Neural progenitor cell (in vitro differentiated cells): ENCODE data around the gene JOSD2. TPM values are rescaled to one million over a fixed set of nuclear protein-coding genes. Genes with fewer than 3 reads are reported as not detected.

Experiments
- DNase-seq: peaks from one replicate; pipeline ENCODE4 v3.0.0-alpha.2; 2016; ENCODE audit warnings: low spot score
- H2AFZ ChIP-seq: fragments of 200-600 bp; sonication (generic); replicated peaks from 2 replicates; pipeline ENCODE4 v1.6.1; 2016; ENCODE audit warnings: antibody characterized with exemption
- H3F3A ChIP-seq: fragments of 200-600 bp; sonication (generic); 2 replicates; pipeline ENCODE4 v1.6.1; 2016; ENCODE audit warnings: antibody characterized with exemption, low read depth
- H3K27ac ChIP-seq: fragments of 200-600 bp; sonication (generic); 2 replicates; pipeline ENCODE4 v1.5.1; 2016; ENCODE audit warnings: mild to moderate bottlenecking
- H3K27me3 ChIP-seq: fragments of 200-600 bp; sonication (generic); 2 replicates; pipeline ENCODE4 v1.6.1; 2016; ENCODE audit warnings: mild to moderate bottlenecking, moderate library complexity
- H3K36me3 ChIP-seq: fragments of 200-600 bp; sonication (generic); 2 replicates; pipeline ENCODE4 v1.5.1; 2016
- H3K4me1 ChIP-seq: fragments of 200-600 bp; sonication (generic); 2 replicates; pipeline ENCODE4 v1.6.1; 2016; ENCODE audit warnings: mixed run types
- H3K4me2 ChIP-seq: fragments of 200-600 bp; sonication (generic); 2 replicates; pipeline ENCODE4 v1.6.1; 2016
- H3K4me3 ChIP-seq: fragments of 200-600 bp; sonication (generic); 2 replicates; pipeline ENCODE4 v1.5.1; 2016
- H3K79me2 ChIP-seq: fragments of 200-600 bp; sonication (generic); 2 replicates; pipeline ENCODE4 v1.6.1; 2016; ENCODE audit warnings: low read depth
- H3K9ac ChIP-seq: fragments of 200-600 bp; sonication (generic); 2 replicates; pipeline ENCODE4 v1.6.1; 2016
- H3K9me3 ChIP-seq: fragments of 200-600 bp; sonication (generic); 2 replicates; pipeline ENCODE4 v1.5.1; 2016; ENCODE audit warnings: low read depth
- H4K20me1 ChIP-seq: fragments of 200-600 bp; sonication (generic); 2 replicates; pipeline ENCODE4 v1.6.1; 2016; ENCODE audit warnings: low read depth
- H3K27ac Mint-ChIP-seq: 3 replicates; pipeline ENCODE4 v1.8.0; 2021; ENCODE audit warnings: mixed read lengths
- H3K27me3 Mint-ChIP-seq: 2 replicates; pipeline ENCODE4 v1.8.0; 2022; ENCODE audit warnings: low read depth, mild to moderate bottlenecking, inconsistent platforms, moderate library complexity, mixed read lengths; ENCODE audit not compliant: insufficient read depth
- H3K36me3 Mint-ChIP-seq: 3 replicates; pipeline ENCODE4 v1.8.0; 2021; ENCODE audit warnings: mixed read lengths
- H3K4me1 Mint-ChIP-seq: 3 replicates; pipeline ENCODE4 v1.8.0; 2021; ENCODE audit warnings: mixed read lengths
- H3K4me3 Mint-ChIP-seq: 3 replicates; pipeline ENCODE4 v1.8.0; 2021; ENCODE audit warnings: mild to moderate bottlenecking, moderate library complexity, mixed read lengths
- H3K9me3 Mint-ChIP-seq: 3 replicates; pipeline ENCODE4 v1.8.0; 2020; ENCODE audit warnings: mixed read lengths
- EZH2 ChIP-seq: fragments of 200-600 bp; sonication (generic); IDR thresholded peaks from 2 replicates; pipeline ENCODE4 v1.6.1; 2017; ENCODE audit warnings: antibody characterized with exemption, mild to moderate bottlenecking, moderate library complexity
- EZH2phosphoT487 ChIP-seq: fragments of 200-600 bp; sonication (generic); IDR thresholded peaks from 2 replicates; pipeline ENCODE4 v1.6.1; 2017; ENCODE audit warnings: antibody characterized with exemption
- total RNA-seq: library from RNA; depleted of rRNA; stranded (reverse); fragments of >200 nt; gene quantifications from 2 replicates; pipeline ENCODE4 v1.2.3, GENCODE V29; 2015; ENCODE audit warnings: low replicate concordance
- TF ChIP-seq, protein P1 (sequence below): fragments of 200-600 bp; sonication (generic); IDR thresholded peaks from 2 replicates; pipeline ENCODE4 v1.5.1; 2017; ENCODE audit warnings: antibody characterized with exemption, mild to moderate bottlenecking

Gene JOSD2
- total RNA-seq, 1 donor from 2014 or later: 1.7 TPM

DNA sequence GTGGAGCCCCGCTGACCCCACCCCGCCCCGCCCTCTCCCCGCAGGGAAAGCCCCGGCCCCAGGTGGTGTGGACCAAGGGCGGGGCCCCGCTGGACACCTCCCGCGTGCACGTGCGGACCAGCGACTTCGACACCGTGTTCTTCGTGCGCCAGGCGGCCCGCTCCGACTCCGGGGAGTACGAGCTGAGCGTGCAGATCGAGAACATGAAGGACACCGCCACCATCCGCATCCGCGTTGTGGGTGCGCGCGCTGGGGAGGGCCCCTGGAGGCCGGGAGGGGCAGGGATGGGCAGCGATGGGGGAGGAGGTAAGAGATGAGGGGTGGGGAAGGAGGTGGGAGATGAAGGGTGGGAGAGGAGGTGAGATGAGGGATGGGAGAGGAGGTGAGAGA, 51.9 kb downstream of the JOSD2 start:
- H3K36me3 Mint-ChIP-seq: no peaks in the 10 kb centered on the region
- H3K4me3 ChIP-seq: no peak overlapping the region
- H3K4me1 ChIP-seq: no peaks in the 10 kb centered on the region
- H3K27ac Mint-ChIP-seq: no peak overlapping the region
- no peak overlapping the region for H2AFZ ChIP-seq
- no peak overlapping the region for H3K4me3 Mint-ChIP-seq
- no peak overlapping the region for H3K9ac ChIP-seq
- no peak for DNase-seq
- H3K9me3 Mint-ChIP-seq: peaks cover 7% of the 10 kb centered on the region
- H3K27me3 ChIP-seq: no peaks in the 10 kb centered on the region
- peaks cover 3% of the 10 kb centered on the region for H3F3A ChIP-seq
- H3K36me3 ChIP-seq: no peaks in the 10 kb centered on the region
- no peaks in the 10 kb centered on the region for H3K79me2 ChIP-seq
- peaks cover 8% of the 10 kb centered on the region for H3K27me3 Mint-ChIP-seq
- no peak overlapping the region for H3K4me2 ChIP-seq
- peaks cover 12% of the 10 kb centered on the region for H3K4me1 Mint-ChIP-seq
- no peaks in the 10 kb centered on the region for H4K20me1 ChIP-seq
- TF ChIP-seq EZH2phosphoT487: no peak
- TF ChIP-seq, protein P1, sequence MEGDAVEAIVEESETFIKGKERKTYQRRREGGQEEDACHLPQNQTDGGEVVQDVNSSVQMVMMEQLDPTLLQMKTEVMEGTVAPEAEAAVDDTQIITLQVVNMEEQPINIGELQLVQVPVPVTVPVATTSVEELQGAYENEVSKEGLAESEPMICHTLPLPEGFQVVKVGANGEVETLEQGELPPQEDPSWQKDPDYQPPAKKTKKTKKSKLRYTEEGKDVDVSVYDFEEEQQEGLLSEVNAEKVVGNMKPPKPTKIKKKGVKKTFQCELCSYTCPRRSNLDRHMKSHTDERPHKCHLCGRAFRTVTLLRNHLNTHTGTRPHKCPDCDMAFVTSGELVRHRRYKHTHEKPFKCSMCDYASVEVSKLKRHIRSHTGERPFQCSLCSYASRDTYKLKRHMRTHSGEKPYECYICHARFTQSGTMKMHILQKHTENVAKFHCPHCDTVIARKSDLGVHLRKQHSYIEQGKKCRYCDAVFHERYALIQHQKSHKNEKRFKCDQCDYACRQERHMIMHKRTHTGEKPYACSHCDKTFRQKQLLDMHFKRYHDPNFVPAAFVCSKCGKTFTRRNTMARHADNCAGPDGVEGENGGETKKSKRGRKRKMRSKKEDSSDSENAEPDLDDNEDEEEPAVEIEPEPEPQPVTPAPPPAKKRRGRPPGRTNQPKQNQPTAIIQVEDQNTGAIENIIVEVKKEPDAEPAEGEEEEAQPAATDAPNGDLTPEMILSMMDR: no peak
- no peak for TF ChIP-seq EZH2
- H3K27ac ChIP-seq: no peak overlapping the region
- no peaks in the 10 kb centered on the region for H3K9me3 ChIP-seq

DNA sequence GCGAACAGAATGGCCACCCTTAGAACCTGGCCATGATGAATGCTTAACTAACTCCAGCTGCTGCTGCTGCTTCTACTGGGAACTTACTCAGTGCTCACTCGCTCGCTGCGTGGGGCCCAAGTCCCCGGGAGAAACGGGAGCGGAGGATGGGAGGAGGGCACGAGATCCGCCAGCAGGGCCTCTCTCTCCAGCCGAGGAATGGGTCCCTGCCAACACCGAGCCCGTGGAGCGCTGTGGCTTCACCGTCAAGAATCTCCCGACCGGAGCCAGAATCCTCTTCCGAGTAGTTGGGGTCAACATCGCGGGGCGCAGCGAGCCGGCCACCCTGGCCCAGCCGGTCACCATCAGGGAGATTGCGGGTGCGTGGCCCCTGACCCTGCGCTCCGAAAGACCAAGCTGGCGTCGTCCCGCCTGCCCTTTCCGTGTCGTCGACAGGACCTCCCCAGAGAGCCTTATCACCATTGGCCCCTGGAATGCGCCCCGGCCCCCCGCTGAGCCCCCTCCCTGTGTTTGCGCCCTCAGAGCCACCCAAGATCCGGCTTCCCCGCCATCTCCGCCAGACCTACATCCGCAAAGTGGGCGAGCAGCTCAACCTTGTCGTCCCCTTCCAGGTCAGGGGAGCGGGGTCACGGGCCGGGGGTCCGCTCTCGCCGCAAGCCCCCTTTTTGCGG, 52.5 kb downstream of the JOSD2 start:
- no peaks in the 10 kb centered on the region for H3K4me1 ChIP-seq
- no peaks in the 10 kb centered on the region for H4K20me1 ChIP-seq
- DNase-seq: no peak

DNA sequence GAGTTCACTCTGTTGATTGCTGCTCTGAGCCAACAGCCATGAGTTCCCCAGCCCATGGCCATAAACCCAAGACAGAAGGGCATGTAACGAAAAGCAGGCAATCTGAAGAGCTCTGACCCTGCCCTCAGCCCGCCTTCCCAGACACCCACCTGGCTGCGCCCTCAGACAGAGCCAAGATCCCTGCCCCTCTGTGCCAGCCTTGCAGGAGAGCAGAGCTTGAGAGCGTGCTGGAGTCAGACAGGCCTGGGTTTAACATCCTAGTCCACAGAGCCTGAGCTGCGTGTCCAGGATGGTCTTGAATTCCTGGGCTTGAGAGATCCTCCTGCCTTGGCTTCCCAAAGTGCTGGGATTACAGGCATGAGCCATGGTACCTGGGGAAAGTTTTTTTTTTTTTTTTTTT, 53.7 kb downstream of the JOSD2 start:
- Mint-ChIP-seq H3K4me1 (peaks cover 12% of the 10 kb centered on the region), H3K27ac (no peak overlapping the region), H3K36me3 (no peaks in the 10 kb centered on the region), H3K9me3 (peaks cover 9% of the 10 kb centered on the region), H3K4me3 (no peak overlapping the region), H3K27me3 (peaks cover 6% of the 10 kb centered on the region)
- Histone ChIP-seq H3F3A (peaks cover 3% of the 10 kb centered on the region), H2AFZ (no peak overlapping the region), H4K20me1 (no peaks in the 10 kb centered on the region), H3K4me2 (no peak overlapping the region), H3K9me3 (no peaks in the 10 kb centered on the region), H3K36me3 (no peaks in the 10 kb centered on the region), H3K27ac (no peak overlapping the region), H3K4me3 (no peak overlapping the region), H3K27me3 (no peaks in the 10 kb centered on the region), H3K9ac (no peak overlapping the region), H3K4me1 (no peaks in the 10 kb centered on the region), H3K79me2 (no peaks in the 10 kb centered on the region)
- no peak for DNase-seq
- TF ChIP-seq, protein P1: no peak
- no peak for TF ChIP-seq EZH2
- TF ChIP-seq EZH2phosphoT487: no peak

More for the DNA sequence above, 52.5 kb downstream of the JOSD2 start:
- H2AFZ ChIP-seq: no peak overlapping the region
- no peak overlapping the region for H3K9ac ChIP-seq
- Mint-ChIP-seq H3K27me3 (peaks cover 8% of the 10 kb centered on the region), H3K27ac (no peak overlapping the region), H3K36me3 (no peaks in the 10 kb centered on the region), H3K9me3 (peaks cover 9% of the 10 kb centered on the region), H3K4me3 (no peak overlapping the region), H3K4me1 (peaks cover 12% of the 10 kb centered on the region)
- no peak overlapping the region for H3K27ac ChIP-seq
- TF ChIP-seq, protein P1: no peak
- no peak for TF ChIP-seq EZH2phosphoT487
- no peak for TF ChIP-seq EZH2
- no peaks in the 10 kb centered on the region for H3K9me3 ChIP-seq
- H3K27me3 ChIP-seq: no peaks in the 10 kb centered on the region
- H3K4me2 ChIP-seq: no peak overlapping the region
- peaks cover 3% of the 10 kb centered on the region for H3F3A ChIP-seq
- H3K4me3 ChIP-seq: no peak overlapping the region
- no peaks in the 10 kb centered on the region for H3K79me2 ChIP-seq
- H3K36me3 ChIP-seq: no peaks in the 10 kb centered on the region

Other genes starting within 250 kb of the JOSD2 start
- 0.41 and 1.2 TPM in 2 replicates for gene KCNC3, start 181.8 kb downstream of the JOSD2 start, total RNA-seq
- 0.11 and 2.3 TPM in 2 replicates for gene NAPSA, start 145.6 kb downstream of the JOSD2 start, total RNA-seq
- gene NR1H2, start 134.7 kb downstream of the JOSD2 start, total RNA-seq: 25.4 and 47.2 TPM in 2 replicates
- gene POLD1, start 126.8 kb downstream of the JOSD2 start, total RNA-seq: 36.7 and 123 TPM in 2 replicates
- gene SPIB, start 92.3 kb downstream of the JOSD2 start, total RNA-seq: 0.31 TPM in 1 of 2 replicates, not detected in the other
- 0.65 and 0.77 TPM in 2 replicates for gene MYBPC2, start 78.3 kb downstream of the JOSD2 start, total RNA-seq
- gene EMC10, start 34.7 kb downstream of the JOSD2 start, total RNA-seq: 32.9 and 127 TPM in 2 replicates
- 5.6 and 8.4 TPM in 2 replicates for gene GARIN5A, start 34.3 kb downstream of the JOSD2 start, total RNA-seq
- not detected in 2 replicates for gene ASPDH, start 2.7 kb upstream of the JOSD2 start, total RNA-seq
- gene LRRC4B, start 57.2 kb upstream of the JOSD2 start, total RNA-seq: 12.0 and 54.6 TPM in 2 replicates
- 0.41 and 1.1 TPM in 2 replicates for gene SYT3, start 128.7 kb upstream of the JOSD2 start, total RNA-seq
- 1.3 and 6.0 TPM in 2 replicates for gene C19orf81, start 138.3 kb upstream of the JOSD2 start, total RNA-seq
- 1.4 and 2.3 TPM in 2 replicates for gene SHANK1, start 208.6 kb upstream of the JOSD2 start, total RNA-seq
- 0.09 and 3.4 TPM in 2 replicates for gene CLEC11A, start 212.2 kb upstream of the JOSD2 start, total RNA-seq